AG08395 (cell line): ENCODE data around the gene MAD2L1.

Experiments used
- DNase-seq: peaks from one replicate; pipeline ENCODE4 v3.0.0; 2012; ENCODE audit warnings: mixed read lengths, low spot score

Gene MAD2L1

GRCh38 chr4:120057416-120057815, 9.2 kb downstream of the MAD2L1 start:
- DNase-seq, result no peak

DNA sequence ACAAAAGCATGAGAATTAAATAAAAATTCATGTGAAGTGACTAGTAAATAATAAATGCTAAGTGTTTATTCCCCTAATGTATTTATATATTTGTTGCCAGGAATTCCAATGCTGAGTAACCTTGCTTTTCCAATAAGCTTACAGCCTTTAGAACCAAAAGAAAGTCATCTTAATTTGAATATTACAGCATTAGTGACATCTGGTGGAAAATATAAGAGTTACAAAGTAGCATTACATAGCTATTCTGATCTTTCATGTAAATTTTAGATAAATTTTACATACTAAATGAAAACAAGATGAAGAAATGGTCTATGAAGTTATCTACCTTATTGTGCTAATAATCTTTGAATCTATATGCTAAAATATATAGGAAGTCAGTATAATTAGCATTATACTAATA, 10.4 kb downstream of the MAD2L1 start:
- DNase-seq, result peak; percentile 52

- DNase-seq, result no peak
Measured at GRCh38 chr4:120055795-120056194, 10.9 kb downstream of the MAD2L1 start.

DNA sequence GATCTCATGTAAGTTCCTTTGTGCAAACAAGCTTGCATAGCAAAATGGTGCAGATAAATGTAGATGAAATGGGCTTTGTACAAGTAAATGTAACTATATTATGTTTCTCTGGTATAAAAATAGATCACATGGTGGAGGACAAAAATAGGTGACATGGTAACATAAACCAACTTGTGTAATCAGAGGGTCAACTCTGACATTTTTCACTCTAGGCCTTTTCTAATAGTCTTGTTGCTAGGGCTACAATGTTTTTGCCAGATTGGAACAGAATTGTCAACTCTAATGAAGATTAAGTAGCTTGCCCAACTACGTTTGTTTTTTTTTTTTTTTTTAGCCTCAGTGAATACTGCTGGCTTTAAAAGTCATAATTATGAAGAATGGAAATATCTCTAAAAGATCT, 11.5 kb downstream of the MAD2L1 start:
- no peak for DNase-seq

- DNase-seq, result no peak
Measured at GRCh38 chr4:120053911-120054310, 12.7 kb downstream of the MAD2L1 start.

DNA sequence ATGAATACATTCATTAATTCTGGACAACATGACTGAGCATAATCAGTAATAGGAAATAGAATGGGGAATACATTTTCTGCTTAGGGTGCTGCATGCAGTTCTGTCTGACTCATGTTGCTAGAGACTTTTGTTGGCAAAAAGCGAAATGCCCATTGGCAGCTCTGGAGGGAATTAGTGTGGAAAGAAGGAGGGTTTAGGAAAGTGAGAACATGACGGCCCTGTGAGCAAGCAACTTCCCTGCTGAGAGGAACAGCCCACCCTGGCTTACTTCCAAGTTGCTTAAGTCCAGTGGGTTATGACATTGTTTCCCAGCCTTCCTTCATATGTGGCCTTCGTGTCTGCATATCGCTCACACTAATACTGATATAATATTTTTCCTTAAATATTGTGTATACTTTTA, 13.8 kb downstream of the MAD2L1 start:
- DNase-seq, result peak; percentile 59

GRCh38 chr4:120051253-120051652, 15.4 kb downstream of the MAD2L1 start:
- DNase-seq, result no peak

- peak; percentile 79 for DNase-seq
Measured at GRCh38 chr4:120049732-120050494, 16.7 kb downstream of the MAD2L1 start.

DNA sequence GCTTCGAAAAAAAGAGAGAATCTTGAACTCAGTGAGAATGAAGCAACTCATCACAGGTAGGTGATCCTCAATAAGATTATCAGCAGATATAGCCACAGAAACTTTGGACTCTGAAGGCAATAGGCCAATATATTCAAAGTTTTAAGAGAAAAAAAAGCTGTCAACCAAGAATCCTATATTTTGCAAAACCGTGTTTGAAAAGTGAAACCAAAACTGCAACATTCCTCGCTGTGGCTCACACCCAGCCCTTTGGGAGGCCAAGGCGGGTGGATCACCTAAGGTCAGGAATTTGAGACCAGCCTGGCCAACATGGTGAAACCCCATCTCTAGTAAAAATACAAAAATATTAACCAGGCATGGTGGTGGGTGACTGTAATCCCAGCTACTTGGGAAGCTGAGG, 22.8 kb downstream of the MAD2L1 start:
- DNase-seq, result no peak

DNA sequence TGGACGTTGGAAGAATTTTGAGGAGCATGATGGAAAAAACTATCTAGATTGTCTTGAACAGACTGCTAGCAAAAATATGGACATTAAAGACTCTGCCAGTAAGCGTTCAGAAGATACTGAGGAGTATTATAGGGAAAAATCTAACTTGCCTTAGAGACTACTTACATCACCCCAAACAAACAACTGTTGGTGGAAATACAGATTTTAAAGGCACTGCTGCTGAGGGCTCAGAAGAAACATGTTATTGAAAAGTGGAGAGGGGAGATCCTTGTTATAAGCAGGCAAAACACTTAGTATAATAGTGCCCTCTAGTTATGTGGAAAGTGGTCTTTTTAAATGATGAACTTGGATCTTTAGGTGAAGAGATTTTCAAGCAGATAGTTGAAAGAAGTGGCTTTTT, 29.2 kb downstream of the MAD2L1 start:
- no peak for DNase-seq

DNA sequence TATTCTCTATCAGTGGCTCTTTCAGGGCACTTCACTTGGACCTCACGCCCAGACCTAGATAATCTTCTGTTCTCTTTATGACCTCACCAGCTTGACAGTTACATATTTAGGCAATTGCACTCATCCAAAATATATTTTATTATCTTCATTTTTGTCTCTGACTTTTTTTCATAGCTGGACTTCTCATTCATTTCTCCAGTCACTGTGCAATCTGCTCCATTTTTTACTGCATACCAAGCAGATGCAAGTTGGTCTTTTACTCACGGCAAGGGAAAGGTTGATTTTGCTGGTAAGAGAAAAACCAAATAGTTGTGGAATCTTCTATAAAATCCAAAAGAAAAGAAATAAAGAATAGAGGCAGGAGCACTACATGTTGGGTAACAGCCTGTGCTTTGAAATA, 31.7 kb downstream of the MAD2L1 start:
- DNase-seq, result no peak

GRCh38 chr4:120026853-120027252, 39.8 kb downstream of the MAD2L1 start:
- DNase-seq, result no peak

GRCh38 chr4:120025516-120025915, 41.1 kb downstream of the MAD2L1 start:
- DNase-seq, result no peak

DNA sequence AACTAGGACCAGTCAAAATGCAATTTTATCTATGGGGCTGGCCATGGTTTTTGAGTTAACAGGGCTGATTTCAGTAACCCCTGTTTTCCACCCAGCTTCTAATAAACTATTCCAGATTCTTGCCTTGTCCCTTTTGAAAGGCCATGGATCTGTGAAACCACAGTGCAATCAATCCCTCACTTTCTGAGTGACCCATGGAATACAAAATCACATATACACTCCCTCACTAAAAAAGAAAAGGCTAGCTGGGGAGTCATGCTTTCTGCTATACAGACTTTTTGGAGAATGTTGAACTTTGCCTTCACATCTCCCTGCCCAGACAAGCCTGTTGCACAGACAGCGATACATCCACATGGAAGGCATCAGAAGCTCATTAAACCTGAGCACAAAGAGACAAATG, 47.9 kb downstream of the MAD2L1 start:
- DNase-seq, result no peak

DNA sequence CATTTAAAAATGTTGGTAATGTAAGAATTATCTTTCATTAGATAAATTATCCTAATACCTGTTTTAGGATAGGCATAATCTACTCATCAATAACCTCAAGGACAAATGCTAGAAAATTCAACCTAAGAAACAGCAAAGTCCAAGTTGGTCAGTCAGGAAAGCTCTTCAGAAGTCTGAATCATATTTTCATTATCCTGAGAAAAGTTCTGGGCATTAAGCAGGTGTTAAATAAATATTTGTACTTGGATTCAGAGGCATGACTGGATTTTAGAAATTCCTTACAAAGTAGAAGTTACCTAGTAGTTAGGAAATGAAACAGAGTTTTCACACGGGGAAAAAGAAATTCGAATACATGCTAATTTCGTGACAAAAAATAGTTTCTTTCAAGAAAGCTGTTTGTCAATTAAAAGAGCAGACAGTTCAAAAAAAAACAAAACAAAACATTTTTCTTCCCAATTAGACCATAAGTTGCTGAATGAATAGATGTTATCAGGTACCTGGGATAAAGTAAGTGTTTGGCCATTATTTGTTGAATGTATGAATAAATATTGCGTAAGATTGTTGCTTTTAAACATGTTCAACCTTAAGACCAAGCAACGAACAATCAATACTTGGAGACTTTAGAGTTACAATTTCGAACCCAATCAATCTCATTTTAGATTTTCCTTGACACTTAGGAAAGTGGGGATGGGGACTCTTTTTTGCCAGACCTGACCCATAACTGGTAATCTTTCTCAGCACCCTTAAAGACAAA, 48.5 kb downstream of the MAD2L1 start:
- DNase-seq, result no peak

DNA sequence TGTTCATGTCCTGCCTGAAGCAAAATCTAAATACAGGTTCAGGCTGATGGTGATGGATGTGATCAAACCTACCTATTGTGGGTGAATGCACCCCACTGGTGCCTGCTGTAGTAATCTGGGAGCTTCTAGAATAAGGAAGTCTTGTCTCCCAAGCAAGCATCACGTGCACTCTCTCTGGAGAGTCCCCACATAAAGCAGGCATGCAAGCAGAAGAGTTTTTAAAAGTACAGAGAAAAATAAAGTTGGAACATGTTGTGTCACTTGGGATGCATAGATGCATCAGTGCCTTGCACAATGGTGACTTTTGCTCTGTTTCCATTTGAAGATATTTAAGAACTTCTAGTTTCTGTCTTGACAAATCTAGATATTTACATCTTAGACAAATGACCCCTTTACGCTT, 54.9 kb downstream of the MAD2L1 start:
- no peak for DNase-seq

- DNase-seq, result no peak
Measured at GRCh38 chr4:120010646-120011045, 56.0 kb downstream of the MAD2L1 start.

GRCh38 chr4:120009731-120010130, 56.9 kb downstream of the MAD2L1 start:
- DNase-seq, result peak; percentile 70

GRCh38 chr4:120008957-120009356, 57.7 kb downstream of the MAD2L1 start:
- DNase-seq, result no peak

DNA sequence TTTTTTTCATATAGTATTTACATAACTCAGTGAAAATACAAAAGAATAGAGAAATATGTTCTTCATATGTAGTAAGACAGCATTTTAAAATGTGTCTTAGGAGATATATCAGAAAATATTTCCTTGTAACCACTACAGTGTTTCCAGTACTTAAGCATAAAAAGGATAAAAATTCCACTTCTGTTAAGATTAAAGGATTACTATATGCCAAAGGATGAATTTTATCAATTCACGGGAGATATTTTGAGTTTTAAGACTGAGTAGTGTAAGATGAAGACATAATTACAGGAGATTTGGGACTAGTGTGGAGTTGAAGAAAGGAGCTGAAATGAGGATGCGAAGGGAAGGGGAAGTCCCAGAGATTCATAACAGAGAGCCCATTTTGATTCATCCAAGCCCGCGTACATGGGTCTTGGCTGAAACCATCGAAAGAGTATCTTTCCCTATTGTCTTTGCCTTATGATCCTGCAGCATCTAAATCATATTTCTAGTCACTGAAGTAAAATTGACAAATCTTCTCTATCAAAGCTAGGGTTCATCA, 58.7 kb downstream of the MAD2L1 start:
- DNase-seq, result no peak

GRCh38 chr4:120007191-120007871, 59.3 kb downstream of the MAD2L1 start:
- DNase-seq, result peak; percentile 50
